Erythroblast (primary cell): ENCODE measurements around the gene CD58.
"Not testable (repeated sequence)": the region's sequence is repeated elsewhere in the genome, so short reads cannot be mapped to it uniquely, and the experiment has no call there.

Experiments used
- GATA1 ChIP-seq: IDR thresholded peaks from 2 replicates; pipeline ENCODE4 v1.6.1; 2011; ENCODE audit warnings: low read depth, mild to moderate bottlenecking, control low read depth, low read length, moderate library complexity
- POLR2A ChIP-seq: IDR thresholded peaks from 2 replicates; pipeline ENCODE4 v1.6.1; 2011; ENCODE audit warnings: mild to moderate bottlenecking, low read length

DNA sequence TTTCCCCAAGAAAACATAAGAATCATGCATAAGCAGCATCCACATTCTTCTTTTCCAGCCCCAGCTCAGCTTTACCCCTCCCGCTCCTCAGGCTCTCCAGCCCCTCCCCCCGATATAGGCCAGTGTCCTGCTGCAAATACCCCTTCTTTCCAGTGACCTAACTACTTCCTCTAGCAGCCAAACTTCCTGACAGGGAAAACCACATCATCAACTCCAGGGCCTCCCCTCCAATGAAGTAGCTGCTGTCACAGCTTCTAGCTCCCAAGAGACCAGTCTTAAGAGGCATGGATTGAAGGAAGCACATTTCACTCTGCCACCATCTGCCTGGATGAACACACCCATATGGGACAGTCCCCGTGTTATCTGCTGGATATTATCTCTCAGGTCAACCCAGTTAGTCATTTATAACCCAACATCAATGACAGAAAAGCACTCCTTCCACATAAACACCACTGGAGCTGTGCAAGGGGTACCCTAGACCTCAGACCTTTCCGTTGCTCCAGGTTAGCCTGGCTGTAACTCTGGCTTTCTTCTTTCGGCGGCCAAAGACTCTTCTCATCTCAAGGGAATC lies 39.1 kb upstream of the CD58 start:
- TF ChIP-seq POLR2A, GATA1: not testable (repeated sequence)
